ENCODE results near the gene NHEJ1.

DNA sequence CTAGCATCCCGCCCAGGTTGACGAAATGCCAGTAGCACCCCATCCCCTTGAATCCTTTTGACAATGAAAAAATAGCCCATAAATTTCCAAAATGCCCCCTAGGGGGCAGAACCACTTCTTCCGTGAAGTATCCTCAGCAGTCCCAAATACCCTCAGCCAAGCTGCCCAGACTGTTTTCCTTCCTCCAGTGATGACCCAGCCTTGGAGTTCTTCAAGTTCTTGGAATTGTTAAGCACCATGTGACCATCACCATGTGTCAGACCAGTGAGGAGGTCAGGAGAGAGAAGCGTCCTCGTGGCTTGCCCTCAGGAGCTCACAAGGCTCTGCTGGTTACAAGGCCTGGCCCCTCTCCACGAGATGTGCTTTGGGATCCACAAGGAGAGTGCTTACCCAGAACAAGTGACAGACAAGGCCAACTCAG lies 10.6 kb upstream of the NHEJ1 start:
- TF ChIP-seq, protein P1, sequence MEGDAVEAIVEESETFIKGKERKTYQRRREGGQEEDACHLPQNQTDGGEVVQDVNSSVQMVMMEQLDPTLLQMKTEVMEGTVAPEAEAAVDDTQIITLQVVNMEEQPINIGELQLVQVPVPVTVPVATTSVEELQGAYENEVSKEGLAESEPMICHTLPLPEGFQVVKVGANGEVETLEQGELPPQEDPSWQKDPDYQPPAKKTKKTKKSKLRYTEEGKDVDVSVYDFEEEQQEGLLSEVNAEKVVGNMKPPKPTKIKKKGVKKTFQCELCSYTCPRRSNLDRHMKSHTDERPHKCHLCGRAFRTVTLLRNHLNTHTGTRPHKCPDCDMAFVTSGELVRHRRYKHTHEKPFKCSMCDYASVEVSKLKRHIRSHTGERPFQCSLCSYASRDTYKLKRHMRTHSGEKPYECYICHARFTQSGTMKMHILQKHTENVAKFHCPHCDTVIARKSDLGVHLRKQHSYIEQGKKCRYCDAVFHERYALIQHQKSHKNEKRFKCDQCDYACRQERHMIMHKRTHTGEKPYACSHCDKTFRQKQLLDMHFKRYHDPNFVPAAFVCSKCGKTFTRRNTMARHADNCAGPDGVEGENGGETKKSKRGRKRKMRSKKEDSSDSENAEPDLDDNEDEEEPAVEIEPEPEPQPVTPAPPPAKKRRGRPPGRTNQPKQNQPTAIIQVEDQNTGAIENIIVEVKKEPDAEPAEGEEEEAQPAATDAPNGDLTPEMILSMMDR (IDR thresholded peaks at IDR 0.05; ENCODE audit: insufficient read depth, low read length, poor library complexity, severe bottlenecking): peak; percentile 83
- TF ChIP-seq EZH2phosphoT487 (conservative IDR thresholded peaks at IDR 0.05; ENCODE audit: low read length): no peak
